Nephron (organoid): ENCODE results near the gene TSSK2.
A peak's percentile ranks its signal among the peaks of the same experiment; 100 is the strongest.

ENCODE experiments used
- H3K27ac Mint-ChIP-seq, 3 experiments: 2 replicates each; pipeline ENCODE4 v1.8.0; 2020; ENCODE audit warnings: mixed read lengths in 3 of 3, mild to moderate bottlenecking in 2 of 3, moderate library complexity in 1 of 3
- H3K27me3 Mint-ChIP-seq: 2 replicates; pipeline ENCODE4 v1.8.0; 2021; ENCODE audit warnings: low read depth, mild to moderate bottlenecking, moderate library complexity, mixed read lengths
- H3K36me3 Mint-ChIP-seq: 2 replicates; pipeline ENCODE4 v1.8.0; 2020; ENCODE audit warnings: low read depth, mixed read lengths
- H3K4me1 Mint-ChIP-seq: 2 replicates; pipeline ENCODE4 v1.8.0; 2020; ENCODE audit warnings: mixed read lengths
- H3K4me3 Mint-ChIP-seq, 3 experiments: 2 replicates each; pipeline ENCODE4 v1.8.0; 2020; ENCODE audit warnings: mild to moderate bottlenecking in 3 of 3, mixed read lengths in 3 of 3, moderate library complexity in 2 of 3
- H3K9me3 Mint-ChIP-seq: 2 replicates; pipeline ENCODE4 v1.8.0; 2020; ENCODE audit warnings: mixed read lengths
- CTCF ChIP-seq, 3 experiments: fragments of 200-600 bp; sonication (generic); IDR thresholded peaks; one replicate each; pipeline ENCODE4 v1.5.0; 2021; ENCODE audit warnings: antibody characterized with exemption in 3 of 3; ENCODE audit not compliant: unreplicated experiment in 3 of 3

Gene TSSK2

GRCh38 chr22:19149047-19149883 lies 18.2 kb downstream of the TSSK2 start:
- H3K9me3 Mint-ChIP-seq = peaks cover 13% of the 10 kb centered on the region
- peaks cover 84% of the 10 kb centered on the region for H3K27me3 Mint-ChIP-seq
- H3K27ac Mint-ChIP-seq = no peak overlapping the region
- H3K4me1 Mint-ChIP-seq = peaks cover 6% of the 10 kb centered on the region
- no peak for TF ChIP-seq CTCF (IDR thresholded peaks at IDR 0.05; ENCODE audit: unreplicated experiment in 3 of 3)
- peaks cover 4% of the 10 kb centered on the region for H3K36me3 Mint-ChIP-seq
- no peak overlapping the region for H3K4me3 Mint-ChIP-seq

GRCh38 chr22:19149991-19150390 lies 18.9 kb downstream of the TSSK2 start, which contains the start of gene GSC2:
TSS of gene GSC2 (minus strand) at chr22:19150292. CDS start at chr22:19150283, 9 bp downstream.
- peaks cover 13% of the 10 kb centered on the region for H3K9me3 Mint-ChIP-seq
- H3K4me3 Mint-ChIP-seq = peak within 1 kb of the TSS in 2 of 3 experiments; percentile 19 to 71
- H3K27ac Mint-ChIP-seq = no peak within 1 kb of the TSS

GRCh38 chr22:19150482-19151328 lies 19.6 kb downstream of the TSSK2 start:
- Mint-ChIP-seq H3K4me3 (peak overlapping the region in 2 of 3 experiments; percentile 19 to 71), H3K27ac (no peak overlapping the region), H3K9me3 (peaks cover 13% of the 10 kb centered on the region), H3K4me1 (no peaks in the 10 kb centered on the region), H3K36me3 (peaks cover 4% of the 10 kb centered on the region), H3K27me3 (peaks cover 87% of the 10 kb centered on the region)
- TF ChIP-seq CTCF (IDR thresholded peaks at IDR 0.05; ENCODE audit: unreplicated experiment in 3 of 3) = no peak

More at GRCh38 chr22:19149991-19150390, 18.9 kb downstream of the TSSK2 start, which contains the start of gene GSC2:
- no peak for TF ChIP-seq CTCF (IDR thresholded peaks at IDR 0.05; ENCODE audit: unreplicated experiment in 3 of 3)
- no peaks in the 10 kb centered on the region for H3K4me1 Mint-ChIP-seq
- H3K36me3 Mint-ChIP-seq = peaks cover 4% of the 10 kb centered on the region
- peaks cover 84% of the 10 kb centered on the region for H3K27me3 Mint-ChIP-seq

GRCh38 chr22:19151329-19152191 lies 20.5 kb downstream of the TSSK2 start:
- Mint-ChIP-seq H3K27me3 (peaks cover 85% of the 10 kb centered on the region), H3K27ac (no peak overlapping the region), H3K4me1 (no peaks in the 10 kb centered on the region), H3K9me3 (peaks cover 13% of the 10 kb centered on the region), H3K4me3 (peak overlapping the region; percentile 3 to 71 (median 19)), H3K36me3 (peaks cover 4% of the 10 kb centered on the region)
- no peak for TF ChIP-seq CTCF (IDR thresholded peaks at IDR 0.05; ENCODE audit: unreplicated experiment in 3 of 3)
